ENCODE measurements around the gene CDH10. TPM values are rescaled to one million over a fixed set of nuclear protein-coding genes. Genes with fewer than 3 reads are reported as not detected.

The CDH10 gene
- polyA plus RNA-seq, 2 of the 4 experiments (the other 2 are of a cell fraction), result 0.58 to 0.63 TPM

GRCh38 chr5:24668050-24668449 is 23.3 kb upstream of the CDH10 start:
- CTCF ChIA-PET, result no interaction called here
- WGBS (ENCODE audit: missing lambda C conversion rate), result 49% methylated on average over 4 of the region's 4 CpGs

DNA sequence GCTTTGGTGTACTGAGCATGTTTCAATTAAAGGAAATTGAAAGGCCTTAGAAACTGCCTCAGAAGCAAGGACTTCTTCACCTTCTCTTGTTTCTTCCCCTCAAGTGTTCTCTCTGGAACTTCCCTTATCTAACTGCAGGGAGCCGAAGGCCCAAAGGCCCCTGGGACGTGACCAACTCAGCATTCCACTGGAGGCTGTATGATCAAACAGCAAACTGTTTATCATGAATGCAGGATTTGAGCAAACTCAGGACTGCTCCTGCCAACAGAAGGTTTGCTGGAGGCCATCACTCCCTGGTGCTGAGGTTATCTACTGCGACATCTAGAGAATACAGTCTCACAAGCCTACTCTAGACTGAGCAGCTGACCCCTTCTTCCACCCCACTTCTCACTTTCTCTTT is 4.8 kb upstream of the CDH10 start:
- H3K9me3 ChIP-seq, result no peaks in the 10 kb centered on the region
- H3K4me2 ChIP-seq, result no peak overlapping the region
- no peak overlapping the region for H3K27ac ChIP-seq
- WGBS (ENCODE audit: missing lambda C conversion rate), result 33% methylated on average over 3 of the region's 3 CpGs
- H3K4me1 ChIP-seq, result no peaks in the 10 kb centered on the region
- ChIA-PET CTCF (no interaction called here), POLR2A (no interaction called here)
- DNase-seq (ENCODE audit: low read depth in 1 of 2, low spot score in 1 of 2), result no peak
- no peak for FAIRE-seq
- H3K4me3 ChIP-seq, result no peak overlapping the region
- no peak for ATAC-seq
- TF ChIP-seq POLR2A (IDR thresholded peaks at IDR 0.05; ENCODE audit: low read length), result no peak
- TF ChIP-seq FOSB (CRISPR knock-in tag; IDR thresholded peaks at IDR 0.05), result no peak
- TF ChIP-seq, protein P1, sequence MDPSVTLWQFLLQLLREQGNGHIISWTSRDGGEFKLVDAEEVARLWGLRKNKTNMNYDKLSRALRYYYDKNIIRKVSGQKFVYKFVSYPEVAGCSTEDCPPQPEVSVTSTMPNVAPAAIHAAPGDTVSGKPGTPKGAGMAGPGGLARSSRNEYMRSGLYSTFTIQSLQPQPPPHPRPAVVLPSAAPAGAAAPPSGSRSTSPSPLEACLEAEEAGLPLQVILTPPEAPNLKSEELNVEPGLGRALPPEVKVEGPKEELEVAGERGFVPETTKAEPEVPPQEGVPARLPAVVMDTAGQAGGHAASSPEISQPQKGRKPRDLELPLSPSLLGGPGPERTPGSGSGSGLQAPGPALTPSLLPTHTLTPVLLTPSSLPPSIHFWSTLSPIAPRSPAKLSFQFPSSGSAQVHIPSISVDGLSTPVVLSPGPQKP (IDR thresholded peaks at IDR 0.05; ENCODE audit: low read depth, low read length), result no peak
- TF ChIP-seq ZSCAN20 (CRISPR knock-in tag; IDR thresholded peaks at IDR 0.05), result no peak
- TF ChIP-seq KDM1A (IDR thresholded peaks at IDR 0.05; ENCODE audit: low read depth), result no peak
- TF ChIP-seq ZC3H11A (IDR thresholded peaks at IDR 0.05), result no peak
- TF ChIP-seq EHMT2 (IDR thresholded peaks at IDR 0.05; ENCODE audit: low read depth), result no peak
- TF ChIP-seq RCOR1 (IDR thresholded peaks at IDR 0.05; ENCODE audit: low read depth, low read length), result no peak
- no peak for TF ChIP-seq TFCP2L1 (CRISPR knock-in tag; IDR thresholded peaks at IDR 0.05)
- no peak for TF ChIP-seq FOXS1 (CRISPR knock-in tag; IDR thresholded peaks at IDR 0.05)
- no peak for TF ChIP-seq CHD2 (IDR thresholded peaks at IDR 0.05; ENCODE audit: low read length, partially characterized antibody)
- no peak for TF ChIP-seq FOSL2 (IDR thresholded peaks at IDR 0.05)
- no peak for TF ChIP-seq FOSL2 (CRISPR knock-in tag; IDR thresholded peaks at IDR 0.05)
- TF ChIP-seq JUNB (IDR thresholded peaks at IDR 0.05), result no peak
- TF ChIP-seq RAD21 (conservative IDR thresholded peaks at IDR 0.05 in 1 of 2, IDR thresholded peaks at IDR 0.05 in 1 of 2), result no peak
- TF ChIP-seq RNF2 (IDR thresholded peaks at IDR 0.05; ENCODE audit: borderline replicate concordance, low read depth), result no peak
- no peak for TF ChIP-seq BHLHE40 (IDR thresholded peaks at IDR 0.05; ENCODE audit: low read depth, low read length)
- TF ChIP-seq NR3C1 (IDR thresholded peaks at IDR 0.05), result no peak
- no peak for TF ChIP-seq JUN (IDR thresholded peaks at IDR 0.05)

More at GRCh38 chr5:24668050-24668449, 23.3 kb upstream of the CDH10 start:
- H3K4me3 ChIP-seq, result no peak overlapping the region
- ATAC-seq (no peak), FAIRE-seq (no peak), DNase-seq (ENCODE audit: low read depth in 1 of 2, low spot score in 1 of 2) (no peak)
- peaks cover 1% of the 10 kb centered on the region; the same call in 1 of the 3 replicates for H3K9me3 ChIP-seq
- TF ChIP-seq MAX (IDR thresholded peaks at IDR 0.05) (no peak), HOXB13 (CRISPR knock-in tag; IDR thresholded peaks at IDR 0.05; ENCODE audit: low read depth) (no peak), CHD2 (IDR thresholded peaks at IDR 0.05; ENCODE audit: low read length, partially characterized antibody) (no peak), PHF8 (IDR thresholded peaks at IDR 0.05; ENCODE audit: borderline replicate concordance, low read depth) (no peak), GATA3 (IDR thresholded peaks at IDR 0.05; ENCODE audit: borderline replicate concordance) (no peak), TP53 (CRISPR knock-in tag; IDR thresholded peaks at IDR 0.05) (no peak), HEYL (CRISPR knock-in tag; IDR thresholded peaks at IDR 0.05) (no peak), FOSB (CRISPR knock-in tag; IDR thresholded peaks at IDR 0.05) (no peak), CBX8 (IDR thresholded peaks at IDR 0.05) (no peak), RAD21 (conservative IDR thresholded peaks at IDR 0.05 in 1 of 2, IDR thresholded peaks at IDR 0.05 in 1 of 2) (no peak), CHD4 (IDR thresholded peaks at IDR 0.05; ENCODE audit: borderline replicate concordance) (no peak), NFE2L2 (conservative IDR thresholded peaks at IDR 0.05; ENCODE audit: low read length) (no peak), EHF (CRISPR knock-in tag; IDR thresholded peaks at IDR 0.05) (no peak)
- TF ChIP-seq, protein P1 (IDR thresholded peaks at IDR 0.05; ENCODE audit: low read depth, low read length), result no peak
- TF ChIP-seq, protein P2, sequence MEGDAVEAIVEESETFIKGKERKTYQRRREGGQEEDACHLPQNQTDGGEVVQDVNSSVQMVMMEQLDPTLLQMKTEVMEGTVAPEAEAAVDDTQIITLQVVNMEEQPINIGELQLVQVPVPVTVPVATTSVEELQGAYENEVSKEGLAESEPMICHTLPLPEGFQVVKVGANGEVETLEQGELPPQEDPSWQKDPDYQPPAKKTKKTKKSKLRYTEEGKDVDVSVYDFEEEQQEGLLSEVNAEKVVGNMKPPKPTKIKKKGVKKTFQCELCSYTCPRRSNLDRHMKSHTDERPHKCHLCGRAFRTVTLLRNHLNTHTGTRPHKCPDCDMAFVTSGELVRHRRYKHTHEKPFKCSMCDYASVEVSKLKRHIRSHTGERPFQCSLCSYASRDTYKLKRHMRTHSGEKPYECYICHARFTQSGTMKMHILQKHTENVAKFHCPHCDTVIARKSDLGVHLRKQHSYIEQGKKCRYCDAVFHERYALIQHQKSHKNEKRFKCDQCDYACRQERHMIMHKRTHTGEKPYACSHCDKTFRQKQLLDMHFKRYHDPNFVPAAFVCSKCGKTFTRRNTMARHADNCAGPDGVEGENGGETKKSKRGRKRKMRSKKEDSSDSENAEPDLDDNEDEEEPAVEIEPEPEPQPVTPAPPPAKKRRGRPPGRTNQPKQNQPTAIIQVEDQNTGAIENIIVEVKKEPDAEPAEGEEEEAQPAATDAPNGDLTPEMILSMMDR (IDR thresholded peaks at IDR 0.05), result no peak
- TF ChIP-seq, protein P3, sequence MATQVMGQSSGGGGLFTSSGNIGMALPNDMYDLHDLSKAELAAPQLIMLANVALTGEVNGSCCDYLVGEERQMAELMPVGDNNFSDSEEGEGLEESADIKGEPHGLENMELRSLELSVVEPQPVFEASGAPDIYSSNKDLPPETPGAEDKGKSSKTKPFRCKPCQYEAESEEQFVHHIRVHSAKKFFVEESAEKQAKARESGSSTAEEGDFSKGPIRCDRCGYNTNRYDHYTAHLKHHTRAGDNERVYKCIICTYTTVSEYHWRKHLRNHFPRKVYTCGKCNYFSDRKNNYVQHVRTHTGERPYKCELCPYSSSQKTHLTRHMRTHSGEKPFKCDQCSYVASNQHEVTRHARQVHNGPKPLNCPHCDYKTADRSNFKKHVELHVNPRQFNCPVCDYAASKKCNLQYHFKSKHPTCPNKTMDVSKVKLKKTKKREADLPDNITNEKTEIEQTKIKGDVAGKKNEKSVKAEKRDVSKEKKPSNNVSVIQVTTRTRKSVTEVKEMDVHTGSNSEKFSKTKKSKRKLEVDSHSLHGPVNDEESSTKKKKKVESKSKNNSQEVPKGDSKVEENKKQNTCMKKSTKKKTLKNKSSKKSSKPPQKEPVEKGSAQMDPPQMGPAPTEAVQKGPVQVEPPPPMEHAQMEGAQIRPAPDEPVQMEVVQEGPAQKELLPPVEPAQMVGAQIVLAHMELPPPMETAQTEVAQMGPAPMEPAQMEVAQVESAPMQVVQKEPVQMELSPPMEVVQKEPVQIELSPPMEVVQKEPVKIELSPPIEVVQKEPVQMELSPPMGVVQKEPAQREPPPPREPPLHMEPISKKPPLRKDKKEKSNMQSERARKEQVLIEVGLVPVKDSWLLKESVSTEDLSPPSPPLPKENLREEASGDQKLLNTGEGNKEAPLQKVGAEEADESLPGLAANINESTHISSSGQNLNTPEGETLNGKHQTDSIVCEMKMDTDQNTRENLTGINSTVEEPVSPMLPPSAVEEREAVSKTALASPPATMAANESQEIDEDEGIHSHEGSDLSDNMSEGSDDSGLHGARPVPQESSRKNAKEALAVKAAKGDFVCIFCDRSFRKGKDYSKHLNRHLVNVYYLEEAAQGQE (IDR thresholded peaks at IDR 0.05), result no peak
- POLR2A ChIA-PET, result no interaction called here
- no peaks in the 10 kb centered on the region for H3K4me1 ChIP-seq
- H3K27ac ChIP-seq, result no peak overlapping the region
- H3K4me2 ChIP-seq, result no peak overlapping the region

Data from A549 (cell line).